HepG2 (cell line): ENCODE measurements around the gene EYA2. TPM values are rescaled to one million over a fixed set of nuclear protein-coding genes. Genes with fewer than 3 reads are reported as not detected.
A peak's percentile ranks its signal among the peaks of the same experiment; 100 is the strongest.

Source experiments
- CCDC6 ChIP-seq: sonication (generic); formaldehyde crosslinking; IDR thresholded peaks from 2 replicates; pipeline ENCODE4 v1.8.1; 2022; ENCODE audit warnings: mild to moderate bottlenecking, missing genetic modification reagents, moderate library complexity
- EZH2 ChIP-seq: conservative IDR thresholded peaks from 2 replicates; pipeline ENCODE4 v1.6.1; 2012; ENCODE audit warnings: mild to moderate bottlenecking, low read depth, low read length, moderate library complexity
- MAFF ChIP-seq: IDR thresholded peaks from 2 replicates; pipeline ENCODE4 v1.6.1; 2011; ENCODE audit warnings: low read depth, low read length, improper control_type of control experiment
- MED1 ChIP-seq: sonication (generic); formaldehyde crosslinking; IDR thresholded peaks from 2 replicates; pipeline ENCODE4 v1.4.0; 2020; ENCODE audit warnings: missing genetic modification reagents
- PHB2 ChIP-seq: fragments of 450-650 bp; IDR thresholded peaks from 2 replicates; pipeline ENCODE4 v1.6.1; 2018; ENCODE audit not compliant: partially characterized antibody
- RARG ChIP-seq: sonication (generic); formaldehyde crosslinking; IDR thresholded peaks from 2 replicates; pipeline ENCODE4 v1.4.0; 2020; ENCODE audit warnings: low read depth, mild to moderate bottlenecking, missing genetic modification reagents
- SMAD9 ChIP-seq: sonication (generic); formaldehyde crosslinking; IDR thresholded peaks from 2 replicates; pipeline ENCODE4 v1.5.1; 2020; ENCODE audit warnings: mild to moderate bottlenecking, missing genetic modification reagents
- SMARCC2 ChIP-seq: fragments of 450-650 bp; IDR thresholded peaks from 2 replicates; pipeline ENCODE4 v1.6.1; 2017; ENCODE audit warnings: antibody characterized with exemption, mild to moderate bottlenecking
- SP140L ChIP-seq: sonication (generic); formaldehyde crosslinking; IDR thresholded peaks from 2 replicates; pipeline ENCODE4 v1.4.0; 2020; ENCODE audit warnings: missing genetic modification reagents, borderline replicate concordance
- TEAD2 ChIP-seq: sonication (generic); formaldehyde crosslinking; IDR thresholded peaks from 2 replicates; pipeline ENCODE4 v1.9.0; 2021; ENCODE audit warnings: missing genetic modification reagents
- TEAD3 ChIP-seq: optimal IDR thresholded peaks from 2 replicates; pipeline ENCODE3; 2016; ENCODE audit warnings: borderline replicate concordance
- TEF ChIP-seq: sonication (generic); formaldehyde crosslinking; IDR thresholded peaks from 2 replicates; pipeline ENCODE4 v1.5.0; 2020; ENCODE audit warnings: missing genetic modification reagents
- THAP9 ChIP-seq: sonication (generic); formaldehyde crosslinking; IDR thresholded peaks from 2 replicates; pipeline ENCODE4; 2020; ENCODE audit warnings: missing genetic modification reagents, mild to moderate bottlenecking, borderline replicate concordance
- TMF1 ChIP-seq: sonication (generic); formaldehyde crosslinking; IDR thresholded peaks from 2 replicates; pipeline ENCODE4 v1.8.1; 2022; ENCODE audit warnings: low read depth, missing genetic modification reagents
- YY1 ChIP-seq: IDR thresholded peaks from 2 replicates; pipeline ENCODE4 v1.6.1; 2011; ENCODE audit warnings: low read length, low read depth, moderate library complexity, mild to moderate bottlenecking; ENCODE audit not compliant: insufficient read depth, insufficient replicate concordance
- ZMYM2 ChIP-seq: sonication (generic); formaldehyde crosslinking; IDR thresholded peaks from 2 replicates; pipeline ENCODE4 v1.8.0; 2022; ENCODE audit warnings: mild to moderate bottlenecking, missing genetic modification reagents
- ZNF670 ChIP-seq: sonication (generic); formaldehyde crosslinking; IDR thresholded peaks from 2 replicates; pipeline ENCODE4 v1.8.0; 2022; ENCODE audit warnings: mild to moderate bottlenecking, missing genetic modification reagents, borderline replicate concordance
- polyA plus RNA-seq, 8 experiments: library from polyadenylated mRNA; depleted of rRNA in 3 of 8; stranded (reverse) in 7 of 8; unstranded in 1 of 8; fragments of >200 nt; fragmentation: Illumina TruSeq in 4 of 8; extraction: Trizol in 4 of 8; gene quantifications; 2 replicates each; pipeline versions ENCODE4 v1.2.1 to v1.2.3, GENCODE V29; 2011 to 2016; ENCODE audit warnings: low read depth in 4 of 8, missing spikeins in 1 of 8, mixed read lengths in 1 of 8; ENCODE audit not compliant: insufficient read depth in 1 of 8
- total RNA-seq, 5 experiments: library from RNA; depleted of rRNA; stranded (reverse); fragments of >200 nt; fragmentation: Illumina TruSeq; extraction: Trizol; gene quantifications; 2 replicates each; pipeline ENCODE4 v1.2.3, GENCODE V29; 2016; ENCODE audit warnings: low read depth in 1 of 5
- TF ChIP-seq, protein P1 (sequence below): sonication (generic); formaldehyde crosslinking; IDR thresholded peaks from 2 replicates; pipeline ENCODE4 v1.8.0; 2022; ENCODE audit warnings: missing genetic modification reagents, mild to moderate bottlenecking, inconsistent platforms, borderline replicate concordance
- TF ChIP-seq, protein P2 (sequence below): sonication (generic); formaldehyde crosslinking; IDR thresholded peaks from 2 replicates; pipeline ENCODE4 v1.5.1; 2020; ENCODE audit warnings: missing genetic modification reagents, mild to moderate bottlenecking, borderline replicate concordance
- TF ChIP-seq, protein P3 (sequence below): sonication (generic); formaldehyde crosslinking; conservative IDR thresholded peaks from 2 replicates; pipeline ENCODE4 v1.8.0; 2022; ENCODE audit warnings: mild to moderate bottlenecking, moderate library complexity, missing genetic modification reagents

EYA2 gene
- total and polyA plus RNA-seq, 2 of the 13 experiments (the other 11 are each of a cell fraction or from before 2014, with no cell fraction given) = not detected

- TF ChIP-seq EZH2 = no peak
- no peak for TF ChIP-seq RARG
- no peak for TF ChIP-seq TEAD2
- no peak for TF ChIP-seq TMF1 (CRISPR knock-in tag)
- no peak for TF ChIP-seq TEF
- TF ChIP-seq, protein P1, sequence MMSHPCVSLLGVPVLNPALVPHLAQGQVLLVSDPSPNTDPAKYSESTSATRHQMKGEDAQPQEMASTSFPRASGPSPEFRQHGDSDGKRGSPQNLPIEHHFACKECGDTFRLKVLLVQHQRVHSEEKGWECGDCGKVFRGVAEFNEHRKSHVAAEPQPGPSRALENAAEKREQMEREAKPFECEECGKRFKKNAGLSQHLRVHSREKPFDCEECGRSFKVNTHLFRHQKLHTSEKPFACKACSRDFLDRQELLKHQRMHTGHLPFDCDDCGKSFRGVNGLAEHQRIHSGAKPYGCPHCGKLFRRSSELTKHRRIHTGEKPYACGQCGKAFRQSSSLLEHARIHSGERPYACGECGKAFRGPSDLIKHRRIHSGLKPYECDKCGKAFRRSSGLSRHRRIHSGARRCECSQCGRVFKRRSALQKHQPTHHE (CRISPR knock-in tag) = no peak
- TF ChIP-seq, protein P2, sequence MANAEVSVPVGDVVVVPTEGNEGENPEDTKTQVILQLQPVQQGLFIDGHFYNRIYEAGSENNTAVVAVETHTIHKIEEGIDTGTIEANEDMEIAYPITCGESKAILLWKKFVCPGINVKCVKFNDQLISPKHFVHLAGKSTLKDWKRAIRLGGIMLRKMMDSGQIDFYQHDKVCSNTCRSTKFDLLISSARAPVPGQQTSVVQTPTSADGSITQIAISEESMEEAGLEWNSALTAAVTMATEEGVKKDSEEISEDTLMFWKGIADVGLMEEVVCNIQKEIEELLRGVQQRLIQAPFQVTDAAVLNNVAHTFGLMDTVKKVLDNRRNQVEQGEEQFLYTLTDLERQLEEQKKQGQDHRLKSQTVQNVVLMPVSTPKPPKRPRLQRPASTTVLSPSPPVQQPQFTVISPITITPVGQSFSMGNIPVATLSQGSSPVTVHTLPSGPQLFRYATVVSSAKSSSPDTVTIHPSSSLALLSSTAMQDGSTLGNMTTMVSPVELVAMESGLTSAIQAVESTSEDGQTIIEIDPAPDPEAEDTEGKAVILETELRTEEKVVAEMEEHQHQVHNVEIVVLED (CRISPR knock-in tag) = no peak
- TF ChIP-seq SMARCC2 = no peak
- TF ChIP-seq SMAD9 (CRISPR knock-in tag) = no peak
- no peak for TF ChIP-seq TEAD3 (CRISPR knock-in tag)
- TF ChIP-seq SP140L (CRISPR knock-in tag) = no peak
- no peak for TF ChIP-seq YY1
- no peak for TF ChIP-seq ZNF670 (CRISPR knock-in tag)
- no peak for TF ChIP-seq CCDC6 (CRISPR knock-in tag)
- no peak for TF ChIP-seq MAFF
- TF ChIP-seq THAP9 = peak; percentile 50; the same call in 1 of the 2 replicates
- TF ChIP-seq MED1 (CRISPR knock-in tag) = peak; percentile 72
- no peak for TF ChIP-seq PHB2
- TF ChIP-seq ZMYM2 (CRISPR knock-in tag) = peak; percentile 52; the same call in 1 of the 2 replicates
- TF ChIP-seq, protein P3, sequence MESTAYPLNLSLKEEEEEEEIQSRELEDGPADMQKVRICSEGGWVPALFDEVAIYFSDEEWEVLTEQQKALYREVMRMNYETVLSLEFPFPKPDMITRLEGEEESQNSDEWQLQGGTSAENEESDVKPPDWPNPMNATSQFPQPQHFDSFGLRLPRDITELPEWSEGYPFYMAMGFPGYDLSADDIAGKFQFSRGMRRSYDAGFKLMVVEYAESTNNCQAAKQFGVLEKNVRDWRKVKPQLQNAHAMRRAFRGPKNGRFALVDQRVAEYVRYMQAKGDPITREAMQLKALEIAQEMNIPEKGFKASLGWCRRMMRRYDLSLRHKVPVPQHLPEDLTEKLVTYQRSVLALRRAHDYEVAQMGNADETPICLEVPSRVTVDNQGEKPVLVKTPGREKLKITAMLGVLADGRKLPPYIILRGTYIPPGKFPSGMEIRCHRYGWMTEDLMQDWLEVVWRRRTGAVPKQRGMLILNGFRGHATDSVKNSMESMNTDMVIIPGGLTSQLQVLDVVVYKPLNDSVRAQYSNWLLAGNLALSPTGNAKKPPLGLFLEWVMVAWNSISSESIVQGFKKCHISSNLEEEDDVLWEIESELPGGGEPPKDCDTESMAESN (CRISPR knock-in tag) = no peak
Observed at GRCh38 chr20:47165376-47165865, 270.8 kb downstream of the EYA2 start (continued).
